Stimulated activated CD8-positive, alpha-beta memory T cell treated with anti-CD3 and anti-CD28 coated beads, Interleukin-4, amount 100 ng/mL, for 4 hours (primary cell): ENCODE data around the gene ITGB3BP.
"Not testable (repeated sequence)": the region's sequence is repeated elsewhere in the genome, so short reads cannot be mapped to it uniquely, and the experiment has no call there.

Experiments
- DNase-seq, 2 donors: peaks; one replicate each; pipeline ENCODE4 v3.0.0-alpha.2; 2020; ENCODE audit warnings: low read depth in 2 of 2, low spot score in 1 of 2

The ITGB3BP gene, protein sequence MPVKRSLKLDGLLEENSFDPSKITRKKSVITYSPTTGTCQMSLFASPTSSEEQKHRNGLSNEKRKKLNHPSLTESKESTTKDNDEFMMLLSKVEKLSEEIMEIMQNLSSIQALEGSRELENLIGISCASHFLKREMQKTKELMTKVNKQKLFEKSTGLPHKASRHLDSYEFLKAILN

DNA sequence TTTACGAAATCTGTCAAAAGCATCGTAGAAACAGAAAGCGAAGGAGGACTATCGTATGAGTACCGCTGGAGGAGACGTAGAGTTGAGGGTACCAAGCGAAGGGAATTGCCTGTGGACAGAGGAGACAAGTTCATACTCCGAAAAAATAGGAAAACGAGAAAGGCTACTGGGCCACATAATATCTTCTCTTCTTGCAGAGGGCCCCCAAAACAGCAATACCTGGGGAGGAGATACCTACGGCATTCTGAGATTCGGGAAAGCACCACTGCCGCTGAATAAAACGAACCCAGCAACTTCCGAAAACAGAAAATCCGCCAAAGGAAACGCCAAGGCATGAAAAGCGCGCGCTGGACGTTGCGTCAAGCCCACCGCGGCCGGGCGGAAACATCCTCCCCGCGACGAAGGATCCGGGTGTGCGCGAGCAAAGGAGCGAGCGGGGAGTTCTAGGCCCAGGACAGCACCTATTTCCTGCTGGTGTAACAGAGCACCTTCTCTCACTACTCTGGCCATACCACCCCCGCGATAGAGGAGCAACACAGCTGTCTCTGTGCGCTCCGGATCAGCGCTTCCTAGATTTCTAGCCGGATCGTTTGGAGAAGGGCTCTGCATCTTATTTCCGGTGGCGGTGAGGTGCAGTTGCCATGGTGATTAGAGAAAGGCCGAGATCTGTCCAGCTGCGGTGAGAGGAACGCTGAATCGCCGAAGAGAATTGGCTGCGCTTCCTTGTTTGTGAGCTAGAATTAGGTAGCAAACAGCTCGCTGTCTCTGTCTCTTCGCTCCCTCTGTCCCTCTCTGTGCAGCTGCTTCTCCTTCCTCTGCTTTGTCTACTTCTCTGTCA, at the start of gene ITGB3BP, which contains the start of gene EFCAB7:
ITGB3BP (minus strand) TSS at position 335 of the 838 bp plus-strand sequence; CDS start at position 243, 92 bp downstream.
EFCAB7 (plus strand) TSS at position 635 of the 838 bp plus-strand sequence. CDS start 2,048 bp downstream, outside the sequence.
- peak; percentile 56 to 57 for DNase-seq

DNA sequence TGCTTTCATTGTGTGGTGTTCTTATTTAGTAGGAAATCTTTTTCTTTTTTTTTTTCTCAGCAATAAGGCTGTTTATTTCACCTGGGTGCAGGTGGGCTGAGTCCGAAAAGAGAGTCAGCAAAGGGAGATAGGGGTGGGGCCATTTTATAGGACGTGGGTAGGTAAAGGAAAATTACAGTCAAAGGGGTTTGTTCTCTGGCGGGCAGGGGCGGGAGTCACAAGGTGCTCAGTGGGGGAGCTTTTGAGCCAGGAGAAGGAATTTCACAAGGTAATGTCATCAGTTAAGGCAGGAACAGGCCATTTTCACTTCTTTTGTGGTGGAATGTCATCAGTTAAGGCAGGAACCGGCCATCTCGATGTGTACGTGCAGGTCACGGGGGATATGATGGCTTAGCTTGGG, 49.7 kb upstream of the ITGB3BP start:
- DNase-seq = not testable (repeated sequence)

DNA sequence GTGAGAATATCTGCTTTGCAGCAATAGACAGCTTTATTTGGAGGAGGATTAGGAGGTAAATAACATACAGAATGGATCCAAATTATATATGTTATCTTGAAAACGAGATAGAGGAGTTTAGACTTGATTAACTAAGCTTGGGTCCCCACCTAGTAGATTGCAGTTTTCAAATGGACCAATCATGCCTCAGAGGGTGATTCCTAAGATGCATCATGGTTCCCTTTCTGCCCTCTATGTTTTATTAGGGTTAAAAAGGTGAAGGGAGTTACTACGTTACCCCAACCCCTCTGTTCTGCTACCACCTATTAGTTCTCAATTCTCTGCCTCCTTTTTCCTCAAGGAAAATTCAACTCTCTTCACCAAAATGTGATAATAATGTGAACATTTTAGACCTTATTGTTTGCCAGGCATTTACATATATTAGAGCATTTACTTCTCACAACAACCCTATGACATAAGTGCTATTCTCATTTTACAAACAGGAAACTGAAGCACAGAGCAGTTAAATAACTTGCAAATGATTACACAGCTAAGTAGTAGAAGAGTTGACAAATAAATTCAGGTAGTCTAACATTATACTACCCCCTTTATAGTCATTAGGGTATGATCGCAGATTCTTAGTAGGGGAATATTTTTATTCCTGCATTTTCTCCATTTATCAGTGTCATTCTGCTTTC, 46.8 kb upstream of the ITGB3BP start:
- DNase-seq = no peak

DNA sequence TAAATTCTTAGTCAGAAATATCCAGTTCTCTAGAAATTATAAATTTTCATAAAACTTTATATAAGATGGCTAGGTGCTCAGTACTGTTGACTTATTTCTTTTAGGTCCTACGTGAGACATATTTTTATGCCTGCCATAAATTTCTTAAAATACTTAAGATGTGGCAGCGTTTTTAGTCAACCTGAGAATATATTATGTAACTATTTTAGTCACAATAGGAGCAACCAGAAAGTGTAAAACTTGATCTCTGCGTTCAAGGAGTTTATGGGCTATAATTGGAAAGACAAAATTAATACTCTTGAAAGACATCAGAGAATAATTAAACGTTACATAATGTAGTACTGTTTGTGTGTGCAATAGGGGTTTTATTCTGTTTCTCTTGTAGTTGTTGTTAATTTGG, 46.0 kb upstream of the ITGB3BP start:
- no peak for DNase-seq

DNA sequence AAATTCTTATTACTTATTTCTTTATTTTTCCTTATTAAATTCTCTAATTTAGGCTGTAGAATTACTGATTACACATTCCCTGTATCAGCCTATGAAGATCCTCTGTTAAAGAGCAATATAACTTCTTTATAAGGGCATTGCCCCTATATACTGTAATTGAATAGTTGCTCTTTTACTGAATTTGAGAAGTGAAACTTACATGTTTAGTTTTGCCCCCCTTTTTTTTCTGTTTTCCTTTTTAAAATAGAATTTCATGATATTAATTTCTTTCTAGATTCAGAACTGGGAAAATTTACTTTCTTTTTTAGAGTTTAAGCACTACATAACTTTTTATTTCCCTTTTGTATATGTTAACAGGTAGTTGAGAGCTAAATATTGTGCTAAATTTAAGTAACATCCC, 40.7 kb upstream of the ITGB3BP start:
- no peak for DNase-seq

DNA sequence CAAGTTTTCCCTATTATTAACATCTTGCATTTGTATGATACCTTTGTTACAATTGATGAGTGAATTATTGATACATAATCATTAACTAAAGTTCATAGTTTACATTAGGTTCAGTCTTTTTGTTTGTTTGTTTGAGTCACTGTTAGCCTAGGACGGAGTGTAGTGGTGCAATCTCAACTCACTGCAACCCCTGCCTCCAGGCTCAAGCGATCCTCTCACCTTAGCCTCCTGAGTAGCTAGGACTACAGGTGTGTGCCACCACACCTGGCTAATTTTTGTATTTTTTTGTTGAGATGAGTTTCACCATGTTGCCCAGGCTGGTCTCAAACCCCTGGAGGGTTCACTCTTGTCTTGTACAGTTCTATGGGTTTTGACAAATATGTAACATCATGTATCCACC, 36.3 kb upstream of the ITGB3BP start:
- DNase-seq = no peak

DNA sequence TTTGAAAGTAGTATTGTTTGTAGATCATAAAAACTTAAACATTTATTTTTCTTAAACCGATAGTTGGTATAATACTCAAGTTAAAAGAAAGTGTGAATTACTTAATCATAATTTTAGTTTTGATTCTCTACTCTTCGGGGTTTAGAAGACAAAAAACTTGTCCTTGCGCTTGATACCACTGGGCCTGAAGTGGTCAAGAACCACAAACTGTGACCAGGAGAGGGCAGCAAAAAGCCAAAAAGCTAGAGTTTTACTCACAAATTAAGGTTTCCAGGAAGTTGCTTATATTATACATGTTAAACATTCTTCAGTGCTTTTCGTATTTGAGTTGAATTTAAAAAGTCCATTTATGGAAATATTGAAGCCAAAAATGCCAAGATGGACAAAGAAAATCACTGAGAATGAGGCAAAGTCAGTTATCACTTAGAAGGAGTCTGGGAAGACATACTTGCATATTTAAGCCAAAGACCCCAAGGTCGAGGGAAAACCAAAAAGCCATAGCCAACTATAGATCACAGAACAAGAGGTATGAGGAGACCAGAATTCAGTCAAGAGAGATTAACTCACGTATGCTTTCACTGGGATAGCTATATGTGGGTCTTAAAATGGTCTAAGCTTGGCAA, 34.5 kb upstream of the ITGB3BP start:
- DNase-seq = no peak

DNA sequence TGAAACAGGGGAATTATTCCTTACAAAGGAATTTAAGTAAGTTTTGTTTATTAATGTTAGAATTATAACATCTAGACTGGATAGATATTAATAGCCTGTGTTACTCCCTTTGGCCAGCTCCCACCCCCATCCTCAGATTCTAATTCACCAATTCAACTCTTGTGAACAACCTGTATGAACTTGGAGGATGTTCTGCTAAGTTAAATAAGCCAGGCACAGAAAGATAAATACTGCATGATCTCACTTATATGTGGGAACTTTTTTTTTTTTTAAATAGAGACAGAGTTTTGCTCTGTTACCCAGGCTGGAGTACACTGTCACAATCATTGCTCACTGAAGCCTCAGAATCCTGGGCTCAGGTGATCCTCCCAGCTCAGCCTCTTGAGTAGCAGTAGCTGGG, 32.5 kb upstream of the ITGB3BP start:
- no peak for DNase-seq

DNA sequence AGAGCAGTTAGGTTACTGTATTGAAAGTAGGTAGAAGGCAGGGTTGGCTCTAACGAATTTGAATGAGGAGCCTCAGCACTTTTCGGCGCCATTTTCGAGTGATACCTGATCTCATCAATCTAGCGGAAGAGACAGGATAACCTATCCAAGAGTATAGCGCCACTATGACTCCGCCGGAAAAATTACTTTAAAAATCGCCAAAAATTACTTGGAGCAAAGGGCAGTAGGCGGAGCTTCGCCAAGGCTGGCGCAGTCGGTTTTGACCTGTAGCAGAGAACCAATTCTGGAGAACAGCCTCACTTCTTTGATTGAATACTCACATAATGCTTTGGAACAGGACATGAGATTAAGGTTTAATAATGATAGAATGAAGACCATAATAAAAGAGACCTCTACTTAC, 25.9 kb upstream of the ITGB3BP start:
- no peak for DNase-seq

DNA sequence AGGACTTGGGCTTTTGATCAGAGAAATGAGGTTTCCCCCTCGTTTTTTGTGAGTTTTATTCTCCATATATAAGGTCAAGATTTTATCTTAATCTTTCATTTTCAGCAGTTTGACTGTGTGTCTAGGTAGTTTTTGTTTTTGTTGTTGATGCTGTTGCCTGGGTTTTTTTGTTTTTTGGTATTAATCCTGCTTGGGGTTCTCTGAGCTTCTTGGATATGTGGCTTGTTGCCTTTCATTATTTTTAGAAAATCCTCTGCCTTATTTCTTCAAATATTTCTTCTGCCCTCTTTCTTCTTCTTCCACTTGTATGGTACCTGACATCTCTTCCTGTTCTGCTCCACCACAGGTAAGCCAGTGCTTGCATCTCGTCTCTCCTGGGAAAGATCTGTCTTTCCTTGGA, 25.3 kb upstream of the ITGB3BP start:
- no peak for DNase-seq

DNA sequence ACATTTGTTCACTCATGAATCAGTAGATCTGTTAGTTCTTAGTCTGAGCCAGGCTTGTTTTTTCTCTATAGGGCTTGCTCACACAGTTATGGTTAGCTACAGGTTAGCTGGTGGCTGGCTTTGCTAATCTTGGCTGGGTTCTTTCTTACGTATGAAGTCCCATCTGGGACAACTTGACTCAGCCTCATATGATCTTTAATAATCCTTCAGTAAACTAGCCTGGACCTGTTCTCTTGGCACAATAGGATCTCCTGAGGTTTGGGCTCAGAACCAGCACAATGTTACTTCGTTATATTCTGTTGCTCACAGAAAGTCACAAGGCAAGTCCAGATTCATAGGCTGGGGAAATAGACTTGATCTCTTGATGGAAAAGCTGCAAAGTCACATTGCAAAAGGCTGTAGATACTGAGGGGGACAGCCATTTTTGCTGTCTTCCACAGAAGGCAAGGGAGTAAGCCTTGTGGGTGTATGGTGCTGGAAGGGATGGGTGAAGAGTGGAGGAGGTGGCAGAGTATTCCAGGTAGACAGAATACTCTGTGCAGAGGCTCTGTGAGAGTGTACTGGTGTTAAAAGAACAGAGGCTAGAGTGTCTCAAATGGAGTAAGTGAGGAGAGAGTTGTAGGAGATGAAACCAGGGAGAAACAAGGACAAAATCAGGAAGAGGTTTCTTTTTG, 24.7 kb upstream of the ITGB3BP start:
- no peak for DNase-seq

DNA sequence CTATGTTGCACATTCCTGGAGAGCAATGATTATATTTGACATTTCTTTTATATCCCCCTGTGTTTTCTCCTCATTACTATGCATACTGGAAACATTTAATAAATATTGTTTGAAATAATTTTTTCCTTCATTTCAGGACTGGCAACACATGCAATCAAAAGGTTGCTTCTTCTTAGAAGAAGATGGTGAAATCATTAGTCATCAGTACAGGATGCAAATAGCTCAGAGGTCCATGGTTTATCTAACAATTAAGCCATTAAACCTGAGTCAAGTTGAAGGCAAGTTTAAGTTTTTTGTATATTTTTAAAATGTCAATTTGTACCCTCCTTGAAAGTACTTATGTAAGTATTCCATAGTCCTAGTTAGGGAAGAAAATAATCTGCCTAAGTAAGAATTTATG, 22.8 kb upstream of the ITGB3BP start:
- DNase-seq = no peak

DNA sequence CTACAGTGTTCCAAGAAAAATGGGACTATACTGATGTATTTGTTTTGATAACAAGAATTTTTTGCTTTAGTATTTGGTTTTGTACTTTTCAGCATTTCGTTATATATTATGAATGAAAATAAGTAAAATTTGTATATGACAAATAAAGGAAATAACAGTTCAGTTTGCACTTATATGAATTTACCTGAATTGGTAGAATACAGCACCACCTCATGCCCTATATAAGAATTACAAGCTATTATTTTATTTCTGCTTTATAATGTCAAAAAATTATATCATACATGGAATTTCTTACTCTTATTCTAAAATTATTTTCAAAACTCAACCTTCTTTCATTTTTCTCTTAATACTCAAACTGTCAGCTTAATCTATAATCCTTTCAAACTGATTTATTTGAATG, 14.9 kb upstream of the ITGB3BP start:
- no peak for DNase-seq

DNA sequence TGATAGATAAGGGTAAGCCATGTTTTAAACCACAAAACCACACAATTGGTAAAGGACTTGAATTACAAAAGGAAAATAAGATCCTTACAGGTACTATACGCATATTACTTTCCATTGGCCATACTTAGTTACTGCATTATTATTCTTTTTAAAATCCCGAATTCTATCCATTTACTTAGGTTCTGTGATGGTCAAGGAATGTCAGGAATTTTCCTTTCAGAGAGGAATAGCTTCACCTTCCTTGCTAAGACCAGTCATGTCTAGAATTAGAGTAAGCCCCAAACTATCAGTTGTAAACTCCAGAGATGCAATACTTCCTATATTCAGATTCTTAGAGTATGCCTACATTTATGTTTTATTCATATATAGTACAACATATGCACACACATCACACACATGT, 14.0 kb upstream of the ITGB3BP start:
- no peak for DNase-seq

DNA sequence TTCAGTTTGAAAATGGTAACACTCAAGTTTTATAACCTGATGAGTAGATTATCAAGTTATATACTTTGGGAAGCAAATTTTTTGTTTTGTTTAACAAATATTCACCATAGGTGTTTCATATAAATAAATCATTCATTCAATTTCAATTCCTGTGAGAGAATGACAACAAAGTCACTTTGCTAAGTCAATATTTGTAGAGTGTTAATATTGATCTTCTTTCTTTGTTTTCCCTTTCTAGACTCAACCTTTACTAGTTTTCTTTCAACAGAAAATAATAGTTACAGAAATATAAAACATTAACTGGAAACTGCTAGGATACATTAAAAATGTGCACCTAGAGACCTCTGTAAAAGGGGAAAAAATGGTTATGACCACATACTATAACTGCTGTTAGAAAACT, 11.4 kb upstream of the ITGB3BP start:
- DNase-seq = no peak

DNA sequence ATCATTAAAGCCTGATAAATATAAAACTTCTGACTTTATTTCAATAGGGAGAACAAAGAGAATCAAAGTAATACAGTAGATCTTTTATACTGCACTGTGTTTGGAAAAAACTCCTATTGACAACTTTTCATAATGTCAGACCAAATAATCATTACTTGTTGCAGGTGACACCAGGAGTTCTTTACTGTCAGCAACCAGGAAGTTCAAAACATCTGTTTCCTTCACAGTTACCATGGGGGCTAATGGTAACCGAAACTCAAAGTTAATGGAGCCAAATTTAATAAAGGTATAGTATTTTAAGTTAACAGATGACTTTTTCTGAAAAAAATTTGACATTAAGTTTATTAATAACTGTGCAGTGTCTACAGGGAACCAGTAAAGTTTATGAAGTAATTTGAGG, 10.9 kb upstream of the ITGB3BP start:
- no peak for DNase-seq

DNA sequence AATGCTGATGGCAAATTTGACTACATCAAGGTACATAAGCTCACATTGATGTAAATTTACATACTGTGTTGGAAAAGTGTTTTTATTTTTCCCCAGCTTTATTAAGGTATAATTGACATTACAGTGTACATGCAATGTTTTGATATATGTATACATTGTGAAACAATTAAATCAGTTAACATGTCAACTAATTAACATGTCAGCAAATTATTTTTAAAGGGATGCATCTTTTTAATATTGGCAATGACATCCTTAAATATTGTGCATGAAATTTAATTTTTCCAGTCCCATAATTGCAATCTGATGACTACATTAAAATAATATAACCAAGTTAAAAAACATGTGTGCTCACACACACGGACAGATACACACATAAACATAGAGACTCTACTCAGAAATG, 9.7 kb upstream of the ITGB3BP start:
- DNase-seq = no peak

DNA sequence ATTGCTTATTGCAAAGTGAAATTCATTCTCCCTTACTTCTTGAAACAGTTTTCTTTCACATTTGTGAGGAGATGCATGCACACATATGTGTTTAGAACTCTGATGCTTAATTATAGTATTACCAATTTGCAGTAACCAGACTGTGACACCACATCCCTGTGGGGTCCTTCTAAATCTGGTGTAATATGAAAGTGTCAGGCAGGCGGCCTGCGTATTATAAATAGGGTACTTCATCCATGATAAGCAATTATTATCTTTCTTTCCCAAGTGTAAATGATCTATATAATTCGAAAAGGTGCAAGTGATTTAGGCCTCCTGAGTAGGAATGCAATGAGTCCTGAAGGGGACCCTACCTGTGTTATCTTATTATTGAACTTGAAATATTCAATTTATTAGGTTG, 1.2 kb upstream of the ITGB3BP start:
- no peak for DNase-seq

DNA sequence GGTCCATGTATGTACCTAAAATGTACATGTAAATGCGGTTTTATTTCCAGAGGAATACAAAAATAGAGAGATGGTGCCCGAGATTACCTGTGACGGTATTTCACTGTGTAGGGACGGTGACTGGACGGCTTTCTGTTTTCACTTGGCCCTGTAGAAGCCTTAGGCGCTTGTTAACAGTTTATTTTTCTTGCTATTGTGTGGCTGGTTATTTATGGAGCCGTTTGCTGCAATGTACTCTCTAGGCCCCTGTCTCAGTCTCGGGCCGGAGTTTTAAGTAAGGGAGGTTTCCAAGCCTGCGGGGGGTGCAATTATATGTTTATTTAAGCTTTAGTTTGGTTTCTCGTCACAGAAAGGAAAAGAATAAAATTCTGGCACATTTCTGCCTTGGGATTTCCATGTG, 713 bp upstream of the ITGB3BP start:
- no peak for DNase-seq

DNA sequence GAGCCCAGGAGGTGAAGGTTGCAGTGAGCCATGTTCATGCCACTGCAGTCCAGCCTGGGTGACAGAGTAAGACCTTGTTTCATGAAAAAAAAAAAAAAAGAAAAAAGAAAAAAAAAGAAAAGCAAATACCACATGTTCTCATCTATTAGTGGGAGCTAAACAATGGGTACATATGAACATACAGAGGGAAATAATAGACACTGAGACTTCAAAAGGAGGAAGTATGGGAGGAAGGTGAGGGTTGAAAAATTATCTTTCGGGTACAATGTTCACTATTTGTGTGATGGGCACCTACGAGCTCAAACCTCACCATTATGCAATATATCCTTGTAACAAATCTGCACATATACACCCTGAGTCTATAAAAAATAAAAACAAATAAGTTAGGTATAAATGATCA, 6.4 kb downstream of the ITGB3BP start:
- no peak for DNase-seq

DNA sequence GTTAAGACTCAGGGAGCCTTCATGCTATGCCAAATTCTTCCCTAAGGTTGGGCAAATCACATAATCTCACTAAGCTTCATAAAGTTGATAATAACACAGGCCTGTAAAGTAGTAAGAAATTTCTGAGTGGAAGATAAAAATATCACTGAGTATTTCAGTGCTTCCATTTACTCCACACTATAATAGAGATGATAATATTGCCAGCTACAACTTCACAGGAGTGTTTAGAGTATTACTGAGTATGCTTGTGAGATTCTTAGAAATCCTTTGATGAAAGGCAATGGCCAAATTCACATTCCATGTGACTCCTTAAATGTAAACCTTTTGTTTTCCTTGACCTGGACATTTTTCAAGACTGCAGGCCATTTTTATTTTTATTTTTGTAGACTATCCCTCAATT, 10.4 kb downstream of the ITGB3BP start:
- DNase-seq = no peak
